ENCODE results near the gene OGDH.
A peak's percentile ranks its signal among the peaks of the same experiment; 100 is the strongest.

DNA sequence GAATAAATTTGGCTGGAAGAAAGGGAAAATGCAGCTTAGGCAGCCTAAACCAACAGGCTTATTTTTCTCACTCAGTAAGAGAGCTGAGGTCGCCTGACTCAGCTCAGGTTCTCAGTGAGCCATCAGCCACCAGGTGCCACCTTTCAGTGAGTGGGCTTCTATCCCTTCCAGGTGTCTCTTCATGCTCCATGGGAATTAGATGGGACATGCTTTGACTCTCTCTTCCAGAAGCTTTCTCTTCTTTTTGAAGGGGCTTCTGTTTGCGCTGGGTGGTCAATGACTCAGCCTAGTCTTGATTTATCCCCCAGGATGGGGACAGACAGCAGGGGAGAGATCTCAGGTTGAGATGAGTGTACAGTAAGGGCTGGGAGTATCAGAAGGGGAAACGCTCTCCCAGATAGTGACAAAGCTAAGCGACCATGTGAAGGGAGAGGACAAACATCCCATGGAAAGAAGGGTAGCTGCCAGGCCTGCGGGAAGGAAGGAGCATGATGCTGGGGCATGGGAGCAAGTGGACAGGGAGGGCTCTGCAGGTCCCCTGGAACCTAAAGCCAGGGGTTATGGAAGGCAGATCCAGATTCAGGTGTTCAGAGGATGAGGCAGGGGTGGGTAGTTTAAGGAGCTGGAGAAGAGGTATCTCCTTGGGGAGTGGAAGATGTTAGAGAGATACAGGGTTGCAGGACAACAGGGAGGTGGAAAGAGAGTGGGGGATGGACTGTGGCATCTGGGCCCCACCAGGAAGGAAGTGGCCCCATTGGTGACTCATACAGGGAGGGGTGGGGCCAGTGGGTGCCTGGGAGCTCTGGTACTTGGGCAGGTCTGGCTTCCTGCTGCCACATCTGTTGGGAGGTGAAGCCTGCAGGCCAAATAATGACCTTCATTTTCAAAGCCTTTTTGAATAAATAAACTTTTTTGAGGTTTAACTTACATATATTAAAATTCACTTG, 32.5 kb downstream of the OGDH start:
- TF ChIP-seq, protein P1, sequence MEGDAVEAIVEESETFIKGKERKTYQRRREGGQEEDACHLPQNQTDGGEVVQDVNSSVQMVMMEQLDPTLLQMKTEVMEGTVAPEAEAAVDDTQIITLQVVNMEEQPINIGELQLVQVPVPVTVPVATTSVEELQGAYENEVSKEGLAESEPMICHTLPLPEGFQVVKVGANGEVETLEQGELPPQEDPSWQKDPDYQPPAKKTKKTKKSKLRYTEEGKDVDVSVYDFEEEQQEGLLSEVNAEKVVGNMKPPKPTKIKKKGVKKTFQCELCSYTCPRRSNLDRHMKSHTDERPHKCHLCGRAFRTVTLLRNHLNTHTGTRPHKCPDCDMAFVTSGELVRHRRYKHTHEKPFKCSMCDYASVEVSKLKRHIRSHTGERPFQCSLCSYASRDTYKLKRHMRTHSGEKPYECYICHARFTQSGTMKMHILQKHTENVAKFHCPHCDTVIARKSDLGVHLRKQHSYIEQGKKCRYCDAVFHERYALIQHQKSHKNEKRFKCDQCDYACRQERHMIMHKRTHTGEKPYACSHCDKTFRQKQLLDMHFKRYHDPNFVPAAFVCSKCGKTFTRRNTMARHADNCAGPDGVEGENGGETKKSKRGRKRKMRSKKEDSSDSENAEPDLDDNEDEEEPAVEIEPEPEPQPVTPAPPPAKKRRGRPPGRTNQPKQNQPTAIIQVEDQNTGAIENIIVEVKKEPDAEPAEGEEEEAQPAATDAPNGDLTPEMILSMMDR (IDR thresholded peaks at IDR 0.05; ENCODE audit: low read length): peak; percentile 25
- no peak for TF ChIP-seq EZH2 (optimal IDR thresholded peaks at IDR 0.05; ENCODE audit: low read depth, low read length)
- TF ChIP-seq EZH2phosphoT487 (IDR thresholded peaks at IDR 0.05; ENCODE audit: low read length): no peak
